Esophagus squamous epithelium (tissue), 5 donors: Measurements from ENCODE around the gene MEIKIN. TPM values are rescaled to one million over a fixed set of nuclear protein-coding genes. Genes with fewer than 3 reads are reported as not detected.

Experiments used
- DNase-seq: peaks from one replicate; lab custom pipeline; 2025; lab: John Stamatoyannopoulos, UW
- H3K27ac ChIP-seq, 4 donors: fragments of 200-600 bp; sonication (generic); one replicate each; pipeline ENCODE4 v1.5.1; 2016 to 2019; ENCODE audit warnings: mild to moderate bottlenecking in 1 of 4
- H3K27me3 ChIP-seq, 4 donors: fragments of 200-600 bp; sonication (generic); 1 replicate in 3 of 4; 2 replicates in 1 of 4; pipeline versions ENCODE4 v1.5.1 to v1.6.0; 2017 to 2021; ENCODE audit warnings: antibody characterized with exemption in 1 of 4
- H3K36me3 ChIP-seq, 3 donors: fragments of 200-600 bp; sonication (generic); one replicate each; pipeline ENCODE4 v1.5.1; 2016 to 2019
- H3K4me1 ChIP-seq, 3 donors: fragments of 200-600 bp; sonication (generic); one replicate each; pipeline ENCODE4 v1.5.1; 2017 to 2019
- H3K4me3 ChIP-seq, 4 donors: fragments of 200-600 bp; sonication (generic); 1 replicate in 3 of 4; 2 replicates in 1 of 4; pipeline ENCODE4 v1.5.1; 2016 to 2019; ENCODE audit warnings: mild to moderate bottlenecking in 2 of 4, moderate library complexity in 1 of 4
- H3K9me3 ChIP-seq, 3 donors: fragments of 200-600 bp; sonication (generic); one replicate each; pipeline ENCODE4 v1.5.1; 2016 to 2019
- CTCF ChIP-seq, 6 experiments: fragments of 450-650 bp in 4 of 6; fragments of 200-600 bp in 2 of 6; sonication (generic) in 2 of 6; IDR thresholded peaks; one replicate each; pipeline ENCODE4 v1.5.1; 2016 to 2019; ENCODE audit warnings: antibody characterized with exemption in 6 of 6, mild to moderate bottlenecking in 4 of 6, moderate library complexity in 4 of 6
- POLR2A ChIP-seq, 4 donors: fragments of 450-650 bp; IDR thresholded peaks; one replicate each; pipeline ENCODE4 v1.6.1; 2017; ENCODE audit warnings: antibody characterized with exemption in 4 of 4, mild to moderate bottlenecking in 4 of 4, moderate library complexity in 3 of 4
- WGBS, 2 donors: methylation state at CpG; one replicate each; pipeline ENCODE4 v1.1.5; 2018; 5-methylcytosine and 5-hydroxymethylcytosine counted together
- intact Hi-C: fragments of 100-400 bp; cut with DNase I; formaldehyde crosslinking; loops from one replicate; pipeline ENCODE4 v1.15.0; 2022
- total RNA-seq, 4 donors: library from RNA; depleted of rRNA; stranded (reverse); fragments of >200 nt; gene quantifications; one replicate each; pipeline ENCODE4 v1.1.0, GENCODE V29; 2016
- donor health status: DM: yes; HTN: yes; CAD: no.

MEIKIN gene
- total RNA-seq, 4 donors from 2014 or later, result not detected

GRCh38 chr5:131984956-131985665, 39.6 kb upstream of the MEIKIN start:
- WGBS, 2 donors, result 93 to 97% methylated on average over 4 to 7 of the region's 8 CpGs
- no peak for DNase-seq

DNA sequence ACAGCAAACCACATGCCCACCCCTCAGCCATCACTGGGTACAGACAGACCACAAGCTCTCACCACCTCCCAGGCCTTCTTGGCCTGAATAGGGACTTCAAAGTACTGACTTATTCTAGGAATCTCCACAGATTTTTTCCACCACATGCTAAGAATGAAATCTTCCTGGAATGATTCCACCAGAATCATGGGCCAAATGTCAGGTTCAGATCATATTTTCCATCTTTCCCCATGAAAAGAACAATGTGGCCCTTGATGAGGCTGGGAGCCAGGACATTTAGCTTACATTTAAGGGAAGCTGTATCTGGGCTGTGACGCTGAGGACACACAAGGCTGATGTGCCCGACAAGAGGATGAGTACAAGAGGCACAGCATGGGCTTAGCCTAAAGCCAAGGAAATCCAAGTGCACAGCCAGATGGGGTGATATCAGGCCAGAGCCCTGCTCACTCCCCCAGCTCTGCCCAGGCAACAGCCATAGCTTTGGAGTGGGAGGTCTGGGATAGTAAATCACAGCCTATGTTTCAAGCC, 37.8 kb upstream of the MEIKIN start:
- H3K9me3 ChIP-seq, result no peaks in the 10 kb centered on the region
- 53 to 71% methylated on average over 1 to 2 of the region's 2 CpGs for WGBS, 2 donors
- H3K4me3 ChIP-seq, result no peak overlapping the region
- TF ChIP-seq CTCF (IDR thresholded peaks at IDR 0.05) (no peak), POLR2A (IDR thresholded peaks at IDR 0.05) (no peak)
- intact Hi-C loops, result no loop called here
- no peak for DNase-seq
- H3K36me3 ChIP-seq, result no peaks in the 10 kb centered on the region
- H3K27ac ChIP-seq, result no peak overlapping the region
- H3K4me1 ChIP-seq, result peaks cover 0 to 47% (median 0%) of the 10 kb centered on the region in 3 donors
- H3K27me3 ChIP-seq, result no peaks in the 10 kb centered on the region

More at GRCh38 chr5:131984956-131985665, 39.6 kb upstream of the MEIKIN start:
- no peaks in the 10 kb centered on the region for H3K9me3 ChIP-seq
- no peak overlapping the region for H3K4me3 ChIP-seq
- H3K27me3 ChIP-seq, result no peaks in the 10 kb centered on the region
- TF ChIP-seq CTCF (IDR thresholded peaks at IDR 0.05) (no peak), POLR2A (IDR thresholded peaks at IDR 0.05) (no peak)
- intact Hi-C loops, result no loop called here
- no peak overlapping the region for H3K27ac ChIP-seq
- peaks cover 0 to 35% (median 0%) of the 10 kb centered on the region in 3 donors for H3K4me1 ChIP-seq
- no peaks in the 10 kb centered on the region for H3K36me3 ChIP-seq

DNA sequence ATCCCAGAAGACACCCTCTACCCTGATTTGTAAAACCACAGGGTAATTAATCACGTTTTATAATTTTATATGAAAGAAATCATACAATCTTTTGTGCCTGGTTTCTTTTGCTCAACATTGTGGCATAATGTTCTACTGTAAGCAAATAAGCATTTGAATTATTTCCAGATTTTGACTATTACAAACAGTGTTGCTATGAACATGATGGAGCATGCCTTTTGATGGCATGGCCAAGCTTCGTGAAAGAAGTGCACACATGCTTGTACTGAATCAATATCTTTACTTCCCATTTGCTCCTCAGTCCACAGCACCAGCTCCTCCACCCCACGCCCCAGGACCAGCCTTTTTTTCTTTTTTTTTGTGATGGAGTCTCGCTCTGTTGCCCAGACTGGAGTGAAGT, 36.1 kb upstream of the MEIKIN start:
- no peak for DNase-seq
- Histone ChIP-seq H3K9me3 (no peaks in the 10 kb centered on the region), H3K27ac (peak overlapping the region in 1 of 4 donors; percentile 33), H3K36me3 (no peaks in the 10 kb centered on the region), H3K27me3 (no peaks in the 10 kb centered on the region), H3K4me3 (no peak overlapping the region), H3K4me1 (peaks cover 0 to 42% (median 0%) of the 10 kb centered on the region in 3 donors)
- 43 to 50% methylated on average over 4 of the region's 4 CpGs for WGBS, 2 donors
- TF ChIP-seq CTCF (IDR thresholded peaks at IDR 0.05), result no peak
- TF ChIP-seq POLR2A (IDR thresholded peaks at IDR 0.05), result no peak
- intact Hi-C loops, result no loop called here

GRCh38 chr5:131980696-131981095, 35.2 kb upstream of the MEIKIN start:
- Histone ChIP-seq H3K36me3 (no peaks in the 10 kb centered on the region), H3K9me3 (no peaks in the 10 kb centered on the region), H3K4me1 (peaks cover 0 to 42% (median 0%) of the 10 kb centered on the region in 3 donors), H3K27me3 (no peaks in the 10 kb centered on the region), H3K27ac (peak overlapping the region in 1 of 4 donors; percentile 27), H3K4me3 (no peak overlapping the region)
- WGBS, 2 donors, result 79 to 94% methylated on average over 4 of the region's 4 CpGs
- no peak for DNase-seq
- intact Hi-C loops, result no loop called here
- no peak for TF ChIP-seq POLR2A (IDR thresholded peaks at IDR 0.05)
- TF ChIP-seq CTCF (IDR thresholded peaks at IDR 0.05), result no peak

GRCh38 chr5:131979816-131980215, 34.4 kb upstream of the MEIKIN start:
- no peak for DNase-seq
- intact Hi-C loops, result no loop called here
- Histone ChIP-seq H3K9me3 (no peaks in the 10 kb centered on the region), H3K27ac (no peak overlapping the region), H3K36me3 (no peaks in the 10 kb centered on the region), H3K27me3 (no peaks in the 10 kb centered on the region), H3K4me1 (peaks cover 0 to 42% (median 0%) of the 10 kb centered on the region in 3 donors), H3K4me3 (no peak overlapping the region)
- no peak for TF ChIP-seq POLR2A (IDR thresholded peaks at IDR 0.05)
- TF ChIP-seq CTCF (IDR thresholded peaks at IDR 0.05), result no peak
- 52 to 71% methylated on average over 2 to 3 of the region's 4 CpGs for WGBS, 2 donors
